Neural crest cell (in vitro differentiated cells): ENCODE measurements around the gene EXOSC7. TPM values are rescaled to one million over a fixed set of nuclear protein-coding genes. Genes with fewer than 3 reads are reported as not detected.

Source experiments
- DNase-seq: peaks from one replicate; pipeline ENCODE4 v3.0.0; 2021; ENCODE audit warnings: low read depth, mixed read lengths, low spot score
- H3K27ac Mint-ChIP-seq: one replicate; pipeline ENCODE4 v1.8.0; 2021; ENCODE audit warnings: mild to moderate bottlenecking, mixed read lengths; ENCODE audit not compliant: unreplicated experiment
- H3K27me3 Mint-ChIP-seq: 2 replicates; pipeline ENCODE4 v1.8.0; 2021; ENCODE audit warnings: low read depth, mild to moderate bottlenecking, mixed read lengths
- H3K36me3 Mint-ChIP-seq: 2 replicates; pipeline ENCODE4 v1.8.0; 2021; ENCODE audit warnings: low read depth, mild to moderate bottlenecking, mixed read lengths
- H3K4me1 Mint-ChIP-seq: 2 replicates; pipeline ENCODE4 v1.8.0; 2021; ENCODE audit warnings: mixed read lengths
- H3K4me3 Mint-ChIP-seq: one replicate; pipeline ENCODE4 v1.8.0; 2021; ENCODE audit warnings: mild to moderate bottlenecking, mixed read lengths
- H3K9me3 Mint-ChIP-seq: 2 replicates; pipeline ENCODE4 v1.8.0; 2021; ENCODE audit warnings: mixed read lengths
- CTCF ChIP-seq: fragments of 200-600 bp; sonication (generic); conservative IDR thresholded peaks from 2 replicates; pipeline ENCODE4 v1.5.0; 2021; ENCODE audit warnings: antibody characterized with exemption, mild to moderate bottlenecking
- total RNA-seq: library from RNA; stranded (reverse); gene quantifications from 2 replicates; pipeline ENCODE4 v1.2.1, GENCODE V29; 2021

The EXOSC7 gene
- total RNA-seq, 1 donor from 2014 or later = 50.7 TPM

- Mint-ChIP-seq H3K27ac (no peak overlapping the region), H3K4me1 (no peaks in the 10 kb centered on the region), H3K4me3 (no peak overlapping the region), H3K36me3 (peaks cover 22% of the 10 kb centered on the region), H3K9me3 (no peaks in the 10 kb centered on the region), H3K27me3 (no peaks in the 10 kb centered on the region)
- TF ChIP-seq CTCF = peak; percentile 66
- no peak for DNase-seq
Observed at GRCh38 chr3:44988073-44988472, 12.0 kb downstream of the EXOSC7 start.

GRCh38 chr3:44989141-44989540, 13.1 kb downstream of the EXOSC7 start:
- H3K36me3 Mint-ChIP-seq = peaks cover 22% of the 10 kb centered on the region
- H3K27ac Mint-ChIP-seq = no peak overlapping the region

GRCh38 chr3:44989636-44990373, 13.8 kb downstream of the EXOSC7 start:
- no peak overlapping the region for H3K4me3 Mint-ChIP-seq
- no peaks in the 10 kb centered on the region for H3K9me3 Mint-ChIP-seq
- peaks cover 21% of the 10 kb centered on the region for H3K36me3 Mint-ChIP-seq
- H3K27me3 Mint-ChIP-seq = no peaks in the 10 kb centered on the region
- no peak for TF ChIP-seq CTCF
- no peak overlapping the region for H3K27ac Mint-ChIP-seq
- no peaks in the 10 kb centered on the region for H3K4me1 Mint-ChIP-seq
- no peak for DNase-seq

More at GRCh38 chr3:44989141-44989540, 13.1 kb downstream of the EXOSC7 start:
- no peaks in the 10 kb centered on the region for H3K9me3 Mint-ChIP-seq
- H3K4me3 Mint-ChIP-seq = no peak overlapping the region
- no peak for TF ChIP-seq CTCF
- DNase-seq = no peak
- H3K27me3 Mint-ChIP-seq = no peaks in the 10 kb centered on the region
- H3K4me1 Mint-ChIP-seq = no peaks in the 10 kb centered on the region

- Mint-ChIP-seq H3K4me1 (no peaks in the 10 kb centered on the region), H3K27ac (no peak overlapping the region), H3K27me3 (no peaks in the 10 kb centered on the region), H3K4me3 (no peak overlapping the region), H3K9me3 (no peaks in the 10 kb centered on the region), H3K36me3 (peaks cover 12% of the 10 kb centered on the region)
- DNase-seq = no peak
- no peak for TF ChIP-seq CTCF
Observed at GRCh38 chr3:44991326-44991725, 15.3 kb downstream of the EXOSC7 start.

- Mint-ChIP-seq H3K27me3 (no peaks in the 10 kb centered on the region), H3K4me1 (no peaks in the 10 kb centered on the region), H3K4me3 (no peak overlapping the region), H3K27ac (no peak overlapping the region), H3K36me3 (peaks cover 12% of the 10 kb centered on the region), H3K9me3 (no peaks in the 10 kb centered on the region)
- peak; percentile 37 for DNase-seq
- TF ChIP-seq CTCF = peak; percentile 83
Observed at GRCh38 chr3:44992555-44993470, 16.8 kb downstream of the EXOSC7 start.
